ENCODE results near the gene TFPT. TPM values are rescaled to one million over a fixed set of nuclear protein-coding genes. Genes with fewer than 3 reads are reported as not detected.

Gene TFPT
- total RNA-seq, 1 donor from 2014 or later = 29.4 TPM

DNA sequence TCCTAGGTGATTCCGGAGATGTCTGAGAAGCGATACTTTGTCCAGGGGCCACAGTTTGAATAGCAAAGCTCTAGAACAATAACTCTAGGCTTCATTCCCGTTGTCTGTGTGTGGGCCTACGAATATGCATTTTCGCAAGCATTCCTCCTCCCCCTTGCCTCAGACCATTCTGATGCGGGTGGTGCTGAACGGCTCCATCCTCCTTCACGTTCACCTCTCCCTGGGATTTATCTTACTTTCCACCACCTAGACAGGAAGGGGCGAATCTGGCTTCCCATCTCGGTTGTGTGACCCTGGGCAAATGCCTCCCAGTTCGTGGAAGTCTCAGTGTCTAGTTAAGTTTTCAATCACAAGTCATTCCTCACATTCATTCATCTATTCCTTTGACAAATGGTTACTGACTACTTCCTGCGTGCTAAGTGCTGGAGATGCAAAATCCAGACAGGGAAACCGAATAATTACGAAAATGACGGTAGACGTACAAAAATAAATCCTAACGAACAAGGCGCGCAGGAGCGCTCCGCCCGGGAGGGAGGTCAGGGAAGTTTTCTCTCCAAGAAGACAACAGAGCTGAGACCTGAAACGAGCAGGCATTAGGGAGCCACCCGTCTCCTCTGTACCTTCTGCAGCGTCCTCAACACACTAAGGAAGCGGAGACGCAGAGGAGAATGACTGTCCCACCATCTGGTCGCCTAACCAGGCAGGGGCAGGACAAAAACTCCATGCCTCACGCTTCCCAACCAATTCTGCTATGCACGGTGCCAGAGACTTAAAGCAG, 20.8 kb upstream of the TFPT start:
- peak overlapping the region; percentile 84 for H3K4me3 Mint-ChIP-seq (ENCODE audit: unreplicated experiment)
- H3K9me3 Mint-ChIP-seq (ENCODE audit: unreplicated experiment) = no peaks in the 10 kb centered on the region
- H3K27me3 Mint-ChIP-seq (ENCODE audit: unreplicated experiment) = peaks cover 5% of the 10 kb centered on the region
- TF ChIP-seq, protein P1, sequence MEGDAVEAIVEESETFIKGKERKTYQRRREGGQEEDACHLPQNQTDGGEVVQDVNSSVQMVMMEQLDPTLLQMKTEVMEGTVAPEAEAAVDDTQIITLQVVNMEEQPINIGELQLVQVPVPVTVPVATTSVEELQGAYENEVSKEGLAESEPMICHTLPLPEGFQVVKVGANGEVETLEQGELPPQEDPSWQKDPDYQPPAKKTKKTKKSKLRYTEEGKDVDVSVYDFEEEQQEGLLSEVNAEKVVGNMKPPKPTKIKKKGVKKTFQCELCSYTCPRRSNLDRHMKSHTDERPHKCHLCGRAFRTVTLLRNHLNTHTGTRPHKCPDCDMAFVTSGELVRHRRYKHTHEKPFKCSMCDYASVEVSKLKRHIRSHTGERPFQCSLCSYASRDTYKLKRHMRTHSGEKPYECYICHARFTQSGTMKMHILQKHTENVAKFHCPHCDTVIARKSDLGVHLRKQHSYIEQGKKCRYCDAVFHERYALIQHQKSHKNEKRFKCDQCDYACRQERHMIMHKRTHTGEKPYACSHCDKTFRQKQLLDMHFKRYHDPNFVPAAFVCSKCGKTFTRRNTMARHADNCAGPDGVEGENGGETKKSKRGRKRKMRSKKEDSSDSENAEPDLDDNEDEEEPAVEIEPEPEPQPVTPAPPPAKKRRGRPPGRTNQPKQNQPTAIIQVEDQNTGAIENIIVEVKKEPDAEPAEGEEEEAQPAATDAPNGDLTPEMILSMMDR (IDR thresholded peaks at IDR 0.05) = no peak
- peaks cover 30% of the 10 kb centered on the region for H3K4me1 Mint-ChIP-seq (ENCODE audit: unreplicated experiment)
- peaks cover 2% of the 10 kb centered on the region for H3K36me3 Mint-ChIP-seq (ENCODE audit: unreplicated experiment)
- H3K27ac Mint-ChIP-seq (ENCODE audit: unreplicated experiment) = peak overlapping the region; percentile 88
- DNase-seq (ENCODE audit: extremely low spot score, unreplicated experiment) = no peak

DNA sequence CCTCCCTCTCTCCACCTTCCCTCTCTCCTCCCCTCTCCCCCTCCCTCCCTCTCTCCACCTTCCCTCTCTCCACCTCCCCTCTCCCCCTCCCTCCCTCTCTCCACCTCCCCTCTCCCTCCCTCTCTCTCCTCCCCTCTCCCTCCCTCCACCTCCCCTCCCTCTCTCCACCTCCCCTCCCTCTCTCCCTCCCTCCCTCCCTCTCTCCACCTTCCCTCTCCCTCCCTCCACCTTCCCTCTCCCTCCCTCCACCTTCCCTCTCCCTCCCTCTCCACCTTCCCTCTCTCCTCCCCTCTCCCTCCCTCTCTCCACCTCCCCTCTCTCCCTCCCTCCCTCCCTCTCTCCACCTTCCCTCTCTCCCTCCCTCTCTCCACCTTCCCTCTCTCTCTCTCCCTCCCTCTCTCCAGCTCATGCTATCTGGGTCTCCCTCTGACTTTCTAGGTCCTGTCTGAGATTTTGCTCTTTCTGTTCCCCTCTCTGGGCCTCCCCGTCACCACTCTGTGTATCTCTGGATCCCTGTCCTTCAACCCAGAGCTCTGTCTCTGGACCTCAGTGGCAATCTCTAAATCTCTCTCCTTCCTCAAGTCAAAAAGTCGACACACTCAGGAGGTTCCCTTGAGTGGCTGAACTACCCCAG, 18.6 kb upstream of the TFPT start:
- peaks cover 4% of the 10 kb centered on the region for H3K36me3 Mint-ChIP-seq (ENCODE audit: unreplicated experiment)

DNA sequence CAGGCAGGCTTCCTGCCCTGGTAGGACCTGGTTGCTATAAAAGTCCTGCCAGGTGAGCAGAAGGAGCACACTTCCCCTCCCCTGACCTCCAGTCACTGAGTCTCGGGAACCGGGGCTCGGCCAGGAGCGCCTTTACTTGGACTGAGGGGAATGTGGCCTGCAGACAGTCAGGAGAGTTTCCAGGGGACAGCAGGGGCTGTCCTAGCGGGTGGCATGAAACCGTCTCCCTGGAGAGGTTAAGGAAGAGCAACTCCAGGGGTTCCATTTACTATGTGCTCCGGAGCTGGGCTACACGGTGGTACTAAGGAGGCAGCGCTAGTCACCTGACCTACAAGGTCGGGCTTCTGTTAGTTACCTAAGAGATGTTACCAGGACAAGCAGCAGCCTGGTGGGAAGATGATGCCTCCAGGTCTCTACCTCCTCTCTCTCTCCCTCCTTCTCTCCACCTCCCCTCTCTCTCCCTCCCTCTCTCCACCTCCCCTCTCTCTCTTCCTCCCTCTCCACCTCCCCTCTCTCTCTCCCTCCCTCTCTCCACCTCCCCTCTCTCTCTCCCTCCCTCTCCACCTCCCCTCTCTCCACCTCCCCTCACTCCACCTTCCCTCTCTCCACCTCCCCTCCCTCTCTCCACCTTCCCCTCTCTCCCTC, 18.0 kb upstream of the TFPT start:
- peaks cover 4% of the 10 kb centered on the region for H3K36me3 Mint-ChIP-seq (ENCODE audit: unreplicated experiment)
- no peaks in the 10 kb centered on the region for H3K9me3 Mint-ChIP-seq (ENCODE audit: unreplicated experiment)
- peaks cover 5% of the 10 kb centered on the region for H3K27me3 Mint-ChIP-seq (ENCODE audit: unreplicated experiment)
- H3K27ac Mint-ChIP-seq (ENCODE audit: unreplicated experiment) = no peak overlapping the region
- H3K4me1 Mint-ChIP-seq (ENCODE audit: unreplicated experiment) = peaks cover 10% of the 10 kb centered on the region
- TF ChIP-seq, protein P1 (IDR thresholded peaks at IDR 0.05) = no peak
- peak; percentile 89 for DNase-seq (ENCODE audit: extremely low spot score, unreplicated experiment)
- no peak overlapping the region for H3K4me3 Mint-ChIP-seq (ENCODE audit: unreplicated experiment)

More for the DNA sequence above, 18.6 kb upstream of the TFPT start:
- no peak for DNase-seq (ENCODE audit: extremely low spot score, unreplicated experiment)
- no peak overlapping the region for H3K4me3 Mint-ChIP-seq (ENCODE audit: unreplicated experiment)
- peaks cover 5% of the 10 kb centered on the region for H3K27me3 Mint-ChIP-seq (ENCODE audit: unreplicated experiment)
- no peaks in the 10 kb centered on the region for H3K9me3 Mint-ChIP-seq (ENCODE audit: unreplicated experiment)
- H3K4me1 Mint-ChIP-seq (ENCODE audit: unreplicated experiment) = peaks cover 16% of the 10 kb centered on the region
- TF ChIP-seq, protein P1 (IDR thresholded peaks at IDR 0.05) = no peak
- no peak overlapping the region for H3K27ac Mint-ChIP-seq (ENCODE audit: unreplicated experiment)

DNA sequence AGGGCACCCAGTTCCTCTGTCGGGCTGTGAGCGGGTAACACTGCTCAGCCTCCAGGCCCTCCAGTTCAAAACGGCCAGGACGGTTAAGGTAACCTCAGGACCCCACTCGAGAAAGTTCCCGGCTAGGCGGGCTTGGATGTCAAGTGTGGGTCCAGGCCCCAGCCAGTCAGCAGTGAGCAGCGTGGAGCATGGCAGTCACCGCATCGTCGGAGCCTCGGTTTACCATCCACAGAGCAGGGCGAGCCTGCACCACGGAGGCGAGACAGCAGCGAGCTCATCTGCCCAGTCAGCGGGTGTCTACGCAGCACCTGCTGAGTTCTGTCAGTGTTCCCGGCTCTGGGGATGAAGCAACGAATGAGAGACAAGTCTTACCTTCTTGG, 14.2 kb upstream of the TFPT start:
- Mint-ChIP-seq H3K4me3 (ENCODE audit: unreplicated experiment) (no peak overlapping the region), H3K27ac (ENCODE audit: unreplicated experiment) (no peak overlapping the region), H3K4me1 (ENCODE audit: unreplicated experiment) (no peaks in the 10 kb centered on the region), H3K9me3 (ENCODE audit: unreplicated experiment) (no peaks in the 10 kb centered on the region), H3K36me3 (ENCODE audit: unreplicated experiment) (peaks cover 11% of the 10 kb centered on the region), H3K27me3 (ENCODE audit: unreplicated experiment) (peaks cover 5% of the 10 kb centered on the region)
- TF ChIP-seq, protein P1 (IDR thresholded peaks at IDR 0.05) = no peak
- no peak for DNase-seq (ENCODE audit: extremely low spot score, unreplicated experiment)

All from osteocyte (in vitro differentiated cells).